HG03175 (cell line): Measurements from ENCODE around the gene LITAFD.
A peak's percentile ranks its signal among the peaks of the same experiment; 100 is the strongest.
"Not testable (repeated sequence)": the region's sequence is repeated elsewhere in the genome, so short reads cannot be mapped to it uniquely, and the experiment has no call there.

Experiments used
- ATAC-seq: cut with Tn5 transposase; IDR thresholded peaks from one replicate; pipeline ENCODE4 v1.9.1; 2021; ENCODE audit warnings: mild to moderate bottlenecking, moderate library complexity; ENCODE audit not compliant: unreplicated experiment

Gene LITAFD

DNA sequence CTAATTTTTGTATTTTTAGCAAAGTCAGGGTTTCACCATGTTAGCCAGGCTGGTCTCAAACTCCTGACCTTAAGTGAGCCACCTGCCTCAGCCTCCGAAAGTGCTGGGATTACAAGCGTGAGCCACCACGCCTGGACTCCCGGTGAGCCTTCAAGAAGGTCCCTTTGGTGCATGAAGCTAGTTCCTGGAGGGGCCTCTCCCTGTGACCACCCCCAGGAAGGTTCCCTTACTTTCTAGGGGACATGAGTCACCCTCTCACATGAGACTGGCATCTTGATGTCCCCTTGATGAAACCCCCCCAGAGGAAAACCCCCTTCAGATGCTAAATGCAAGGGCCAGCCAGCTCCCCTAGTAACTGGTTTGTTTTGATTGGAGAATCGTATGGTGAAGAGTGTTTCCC is 26.2 kb upstream of the LITAFD start:
- no peak for ATAC-seq

DNA sequence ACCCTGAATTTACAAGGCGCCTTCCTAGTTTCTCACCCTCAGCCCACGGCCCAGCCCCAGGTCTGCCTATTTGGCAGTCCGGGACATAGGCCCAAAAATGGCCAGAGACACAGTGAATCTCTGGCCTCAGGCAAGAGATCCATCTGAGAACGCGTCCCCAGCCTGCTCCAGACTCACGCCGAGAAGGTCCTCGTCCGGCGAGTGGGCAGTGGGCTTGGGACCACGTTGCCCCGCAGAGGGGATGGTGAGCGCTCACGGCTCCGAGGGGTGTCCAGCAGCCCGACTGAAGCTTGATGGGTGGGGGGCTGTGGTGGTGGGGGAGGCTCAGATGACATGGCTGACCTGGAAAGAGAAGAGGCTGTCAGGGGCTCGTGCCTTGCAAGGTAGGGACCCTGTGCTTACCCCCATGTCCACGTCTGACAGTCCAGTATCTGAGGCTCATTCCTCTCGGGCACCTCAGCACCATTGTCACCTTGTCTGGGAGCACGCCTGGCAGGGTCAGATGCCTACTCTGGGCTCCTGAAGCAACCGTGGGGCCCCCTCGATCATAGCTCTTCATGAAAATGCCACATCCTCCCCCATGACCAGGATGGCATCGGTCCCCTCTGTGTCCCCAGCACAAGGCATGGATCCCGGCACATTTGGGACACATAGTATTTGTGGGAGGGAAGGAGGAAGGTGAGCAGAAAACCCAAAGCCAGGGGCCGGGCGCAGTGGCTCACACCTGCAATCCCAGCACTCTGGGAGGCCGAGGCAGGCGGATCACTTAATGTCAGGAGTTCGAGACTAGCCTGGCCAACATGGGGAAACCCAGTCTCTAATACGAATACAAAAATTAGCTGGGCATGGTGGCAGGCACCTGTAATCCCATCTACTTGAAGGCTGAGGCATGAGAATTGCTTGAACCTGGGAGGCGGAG is 22.9 kb upstream of the LITAFD start:
- no peak for ATAC-seq

DNA sequence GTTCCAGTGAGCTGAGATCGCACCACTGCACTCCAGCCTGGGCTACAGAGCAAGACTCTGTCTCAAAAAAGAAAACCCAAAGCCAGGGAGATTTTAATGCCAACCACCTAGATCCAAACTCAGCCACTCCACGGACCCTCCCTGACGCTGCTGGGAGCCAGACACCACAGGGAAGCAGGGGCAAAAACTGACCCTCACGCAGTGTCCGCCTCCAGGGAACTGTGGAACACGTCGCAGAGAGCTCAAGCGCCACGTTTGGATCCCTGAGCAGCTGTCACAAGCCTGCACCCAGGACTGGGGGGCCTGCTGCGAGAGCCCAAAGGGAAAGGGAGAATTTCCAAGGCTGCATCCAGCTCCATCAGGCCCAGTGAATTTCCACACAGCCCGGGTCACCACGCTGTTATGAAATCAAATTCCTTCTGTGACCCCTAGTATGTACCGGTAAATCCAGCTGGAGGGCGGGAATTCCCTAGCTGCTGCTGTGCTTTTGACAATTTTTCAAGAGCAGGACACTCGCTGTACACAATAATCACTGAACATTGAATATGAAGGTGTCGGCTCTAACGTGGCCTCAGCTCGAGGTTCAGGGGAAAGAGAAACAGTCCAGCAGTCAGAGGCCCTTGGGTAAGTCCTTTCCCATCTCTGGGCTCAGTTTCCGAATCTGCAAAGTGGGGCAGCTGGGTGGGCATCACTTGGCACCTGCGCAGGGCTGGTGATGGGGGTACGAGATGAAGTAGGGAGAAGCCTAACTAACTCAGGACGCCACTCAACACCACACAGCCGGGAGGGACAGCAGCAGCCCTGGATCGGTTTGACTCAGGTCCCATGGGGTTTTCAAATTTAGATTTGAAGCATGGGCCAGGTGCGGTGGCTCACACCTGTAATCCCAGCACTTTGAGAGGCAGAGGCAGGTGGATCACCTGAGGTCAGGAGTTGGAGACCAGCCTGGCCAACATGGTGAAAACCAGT is 22.0 kb upstream of the LITAFD start:
- ATAC-seq, result no peak

DNA sequence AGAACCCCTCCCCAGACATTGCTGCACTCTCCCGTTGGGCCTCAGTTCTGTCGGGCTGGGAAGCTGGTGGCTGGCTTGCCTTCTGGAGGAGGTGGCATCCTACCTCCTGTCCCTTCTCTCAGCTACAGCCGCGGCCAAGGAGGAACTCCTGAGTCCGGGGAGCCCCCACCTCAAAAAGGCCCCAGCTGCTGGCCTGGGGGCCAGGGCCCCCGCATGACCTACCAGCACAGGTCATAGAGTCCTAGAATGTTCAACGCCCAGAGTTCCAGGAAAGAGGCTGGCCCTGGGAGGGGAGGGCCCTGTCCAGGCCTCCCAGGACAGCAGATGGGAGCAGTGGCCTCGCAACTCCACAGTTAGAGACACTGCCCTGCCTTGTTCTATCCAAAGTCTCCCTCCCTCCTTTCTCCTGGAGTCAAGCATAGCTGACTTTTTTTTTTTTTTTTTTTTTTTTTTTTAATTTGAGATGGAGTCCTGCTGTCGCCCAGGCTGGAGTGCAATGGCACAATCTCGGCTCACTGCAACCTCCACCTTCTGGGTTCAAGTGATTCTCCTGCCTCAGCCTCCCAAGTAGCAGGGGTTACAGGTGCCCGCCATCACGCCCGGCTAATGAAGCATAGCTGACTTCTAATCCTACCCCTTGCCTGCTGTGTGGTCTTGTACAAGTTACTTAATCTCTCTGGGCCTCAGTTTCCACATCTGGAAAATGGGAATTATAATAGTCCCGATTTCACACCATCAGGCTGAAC is 20.4 kb upstream of the LITAFD start:
- no peak for ATAC-seq

DNA sequence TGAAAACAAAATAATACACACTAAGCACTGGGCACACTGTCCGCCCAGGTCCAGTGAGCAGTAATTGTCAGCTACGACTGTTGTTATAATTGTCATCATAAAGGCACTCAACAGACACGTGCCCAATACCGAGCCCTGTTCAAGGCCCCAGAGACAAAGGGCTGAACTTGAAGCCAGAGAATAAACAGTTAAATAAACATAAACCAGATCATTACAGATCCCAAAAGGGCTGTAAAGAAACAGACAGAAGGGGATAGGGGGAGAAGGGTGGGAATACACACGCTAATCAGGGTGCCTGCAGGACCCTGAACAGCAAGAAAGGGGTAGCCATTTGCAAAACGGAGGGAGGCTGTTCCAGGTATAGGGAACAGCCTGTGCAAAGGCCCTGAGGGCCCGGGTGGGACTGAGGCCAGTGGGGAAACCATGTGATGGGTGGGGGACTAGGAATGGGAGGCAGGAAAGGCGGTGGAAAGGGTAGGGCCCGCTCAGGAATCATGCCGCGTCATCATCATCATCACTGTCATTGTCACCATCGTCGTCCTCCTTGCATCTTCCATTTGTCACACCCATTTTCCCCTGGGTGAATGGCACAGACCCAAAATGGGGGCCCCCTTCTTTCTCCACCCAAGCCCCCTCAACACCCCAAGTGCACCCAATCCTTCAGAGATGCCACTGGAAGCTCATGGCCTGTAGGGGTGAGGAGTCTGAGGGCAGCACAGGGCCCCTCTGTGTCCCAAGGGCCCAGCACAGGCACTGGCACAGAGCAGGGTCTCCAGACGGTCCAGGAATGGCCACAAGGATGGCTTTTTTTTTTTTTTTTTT is 19.6 kb upstream of the LITAFD start:
- no peak for ATAC-seq

DNA sequence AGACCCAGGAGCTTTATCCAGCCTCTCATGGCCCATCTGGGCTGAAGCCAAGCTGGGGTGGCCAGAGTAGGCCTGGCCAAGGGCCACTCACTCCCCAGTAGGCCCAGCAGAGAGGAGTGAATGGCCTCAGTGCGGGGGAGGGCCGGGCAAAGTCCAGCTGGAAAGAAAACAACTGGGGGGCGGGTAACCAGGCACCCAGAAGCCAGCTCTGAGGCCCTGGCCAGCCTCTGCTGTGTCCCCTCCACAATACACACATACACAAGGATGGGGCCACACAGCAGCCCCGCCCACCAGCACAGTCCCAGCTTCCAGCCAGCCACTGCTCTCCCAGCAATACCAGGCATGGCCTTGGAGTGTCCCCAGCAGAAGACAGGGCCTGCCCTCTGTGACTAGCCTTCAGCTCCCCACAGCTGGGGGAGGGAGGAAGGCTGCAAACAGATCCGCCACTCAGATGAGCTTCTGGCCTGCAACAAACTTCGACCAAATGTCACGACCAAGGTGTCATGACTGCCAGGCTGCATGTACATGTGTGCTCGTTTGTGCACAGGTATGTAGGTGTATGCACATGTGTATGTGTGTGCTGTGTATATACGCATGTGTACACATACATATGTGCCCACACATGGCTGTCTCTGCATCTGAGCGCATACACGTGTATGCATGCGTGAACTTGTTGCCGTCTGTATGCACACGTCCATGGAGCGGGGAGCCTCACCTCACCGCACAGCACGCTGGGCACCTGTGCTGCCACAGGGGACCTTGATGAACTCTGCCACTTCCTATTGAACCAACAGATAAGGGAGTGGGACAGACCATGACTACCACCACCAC is 18.3 kb upstream of the LITAFD start:
- no peak for ATAC-seq

DNA sequence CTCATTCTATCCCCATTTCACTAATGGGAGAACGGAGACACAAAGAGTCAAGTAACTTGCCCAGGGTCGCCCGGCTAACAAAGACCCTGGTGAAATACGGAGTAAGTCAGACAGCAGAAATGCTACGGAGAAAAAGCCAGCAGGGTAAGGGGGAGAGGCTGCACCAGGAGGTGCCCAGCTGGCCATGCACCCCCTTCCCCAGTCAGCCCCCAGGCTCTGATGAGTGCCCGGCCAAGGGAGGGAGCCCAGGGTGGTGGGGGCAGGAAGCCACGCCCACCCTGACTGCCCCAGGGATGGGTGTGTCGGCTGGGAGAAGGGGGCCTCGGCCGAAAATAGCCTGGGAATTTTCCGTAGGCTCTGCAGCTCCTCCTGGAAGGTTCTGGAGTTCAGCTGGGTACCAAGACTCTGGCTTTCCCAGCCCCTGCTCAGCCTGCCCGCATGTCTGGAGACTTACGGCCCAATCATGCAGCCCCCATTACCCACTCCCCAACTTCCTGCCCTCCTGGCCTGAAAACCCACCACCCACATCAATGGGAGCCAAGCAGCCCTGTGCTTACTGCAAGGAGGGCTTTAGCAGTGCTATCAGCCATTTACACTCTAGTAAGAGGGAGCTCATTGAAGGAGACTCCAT is 17.6 kb upstream of the LITAFD start:
- ATAC-seq, result no peak

DNA sequence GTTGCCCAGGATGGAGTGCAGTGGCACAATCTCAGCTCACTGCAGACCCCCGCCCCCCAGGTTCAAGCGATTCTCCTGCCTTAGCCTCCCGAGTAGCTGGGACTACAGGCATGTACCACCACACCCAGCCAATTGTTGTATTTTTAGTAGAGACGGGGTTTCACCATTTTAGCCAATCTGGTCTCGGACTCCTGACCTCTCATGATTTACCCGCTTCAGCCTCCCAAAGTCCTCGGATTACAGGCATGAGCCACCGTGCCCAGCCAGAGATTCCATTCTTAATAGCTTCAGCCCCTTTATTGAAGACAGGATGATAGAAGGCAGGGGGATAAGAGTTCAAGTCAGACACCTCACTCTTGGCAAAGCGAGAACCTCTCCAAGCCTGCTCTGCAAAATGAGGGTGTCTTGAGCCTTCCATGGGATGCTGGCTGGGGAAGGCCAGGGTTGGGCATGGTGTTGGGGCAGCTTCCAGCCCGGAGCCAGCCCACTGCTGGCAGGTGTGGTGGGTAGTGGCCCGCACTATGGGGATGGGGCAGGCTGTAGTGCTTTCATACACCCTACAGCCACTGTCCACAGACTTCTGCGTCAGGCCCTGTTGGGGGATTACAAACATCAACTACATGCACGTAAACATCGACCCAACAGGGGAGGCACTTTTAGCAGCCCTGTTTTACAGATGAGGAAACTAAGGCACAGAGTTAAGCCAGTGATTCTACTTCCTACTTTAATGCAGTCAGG is 16.8 kb upstream of the LITAFD start:
- ATAC-seq, result no peak

DNA sequence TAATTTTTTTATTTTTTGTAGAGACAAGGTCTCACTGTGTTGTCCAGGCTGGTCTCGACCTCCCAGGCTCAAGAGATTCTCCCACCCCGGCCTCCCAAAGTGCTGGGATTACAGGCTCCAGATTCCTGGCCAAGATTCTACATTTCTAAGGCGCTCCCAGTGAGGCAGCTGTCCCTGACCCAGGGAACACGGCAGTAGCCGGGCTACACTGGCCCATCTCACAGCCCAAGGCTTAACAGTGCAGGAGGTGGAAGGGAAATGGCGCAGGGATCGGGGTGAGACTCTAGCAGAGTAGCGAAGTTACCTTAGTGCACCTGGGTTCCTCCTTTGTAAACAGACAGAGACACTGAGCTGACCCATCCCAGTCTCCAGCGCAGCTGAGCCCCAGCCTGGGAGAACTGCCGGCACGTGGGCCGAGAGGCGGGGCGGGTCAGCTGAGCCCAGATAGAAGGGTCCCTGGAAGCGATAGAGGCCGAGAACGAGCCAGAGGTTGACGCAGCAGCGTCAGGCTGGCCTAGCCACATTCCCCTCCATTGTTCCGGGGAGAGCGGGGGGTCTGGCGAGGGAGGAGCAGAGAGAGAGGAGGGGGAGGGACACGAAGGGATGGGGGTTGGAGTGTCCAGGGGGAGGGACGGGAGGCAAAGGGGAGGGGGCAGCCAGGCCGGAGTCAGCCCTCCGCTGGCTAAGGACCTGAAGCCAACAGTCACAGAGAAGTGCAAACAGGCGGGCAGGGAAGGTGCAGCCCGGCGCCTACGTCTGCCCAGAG is 15.8 kb upstream of the LITAFD start:
- no peak for ATAC-seq

DNA sequence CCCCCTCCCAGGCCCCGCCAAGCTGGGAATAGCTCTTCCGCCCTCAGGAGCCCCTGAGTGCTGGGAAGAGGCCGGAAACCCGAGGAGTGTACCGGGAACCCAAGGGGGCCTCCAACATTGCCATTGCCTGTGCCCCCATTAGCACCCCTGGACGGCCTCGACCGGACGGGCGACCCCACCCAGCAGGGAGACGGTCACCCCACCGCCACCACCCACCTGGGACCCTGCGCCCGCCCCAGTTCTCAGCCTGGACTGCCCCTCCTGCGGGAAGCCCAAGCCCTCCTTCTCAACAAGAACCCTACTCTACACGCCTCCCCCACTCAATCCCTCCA is 15.3 kb upstream of the LITAFD start:
- ATAC-seq, result no peak

DNA sequence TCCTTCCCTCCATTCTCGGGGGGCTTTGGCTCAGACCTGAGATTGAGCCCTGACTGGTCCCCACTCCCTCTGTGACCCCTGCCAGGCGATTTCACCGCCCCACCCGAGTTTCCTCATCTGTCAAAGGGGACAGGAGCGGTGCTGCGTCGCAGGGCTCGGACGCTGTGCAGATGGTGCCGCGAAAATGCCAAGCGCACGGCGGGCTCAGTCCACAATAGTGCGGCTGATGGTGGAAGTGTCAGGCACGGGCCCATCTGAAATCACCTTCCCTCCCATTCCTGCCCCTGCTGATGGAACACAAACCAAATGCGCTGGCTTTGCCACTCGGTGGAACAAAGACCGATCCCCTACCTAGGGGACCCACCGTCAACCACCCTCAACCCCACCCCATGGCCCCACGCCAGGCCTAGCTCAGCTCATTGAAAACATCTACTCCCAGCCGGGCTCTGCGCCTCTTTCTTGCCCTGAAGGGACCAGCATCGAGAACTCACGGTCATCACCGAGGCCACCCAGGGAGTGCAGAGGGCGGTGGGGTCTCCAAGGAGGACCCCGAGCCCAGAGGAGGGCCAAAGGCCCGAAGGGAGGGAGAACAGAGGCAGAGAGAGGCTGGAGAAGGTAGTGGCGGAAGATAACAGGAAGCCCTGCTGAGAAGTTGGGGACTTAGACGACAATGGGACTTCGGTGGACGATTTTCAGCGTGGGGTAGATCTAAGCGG is 14.8 kb upstream of the LITAFD start:
- ATAC-seq, result no peak

DNA sequence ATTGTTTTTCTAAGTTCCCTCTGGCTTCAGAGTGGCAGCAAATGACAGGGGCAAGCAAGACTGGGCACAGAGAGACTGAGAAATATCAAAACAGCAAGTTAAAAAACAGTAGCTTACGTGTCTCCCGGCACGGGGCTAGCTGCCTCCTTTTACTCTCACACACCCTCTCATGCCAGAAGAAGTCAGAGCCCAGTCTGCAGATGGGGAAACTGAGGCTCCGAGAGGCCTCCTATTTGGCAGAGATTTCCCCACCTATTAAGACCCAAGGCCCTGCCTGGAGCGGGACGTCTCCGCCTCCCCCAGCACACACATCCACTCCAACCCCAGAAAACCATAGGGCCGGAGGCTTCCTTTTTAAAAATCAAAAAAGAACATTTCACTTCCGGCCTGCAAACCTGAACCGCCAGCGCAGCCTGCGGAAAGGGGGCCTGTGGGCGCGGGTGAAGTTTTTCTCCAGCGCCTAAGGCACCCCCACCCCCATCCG is 14.2 kb upstream of the LITAFD start:
- ATAC-seq, result no peak

DNA sequence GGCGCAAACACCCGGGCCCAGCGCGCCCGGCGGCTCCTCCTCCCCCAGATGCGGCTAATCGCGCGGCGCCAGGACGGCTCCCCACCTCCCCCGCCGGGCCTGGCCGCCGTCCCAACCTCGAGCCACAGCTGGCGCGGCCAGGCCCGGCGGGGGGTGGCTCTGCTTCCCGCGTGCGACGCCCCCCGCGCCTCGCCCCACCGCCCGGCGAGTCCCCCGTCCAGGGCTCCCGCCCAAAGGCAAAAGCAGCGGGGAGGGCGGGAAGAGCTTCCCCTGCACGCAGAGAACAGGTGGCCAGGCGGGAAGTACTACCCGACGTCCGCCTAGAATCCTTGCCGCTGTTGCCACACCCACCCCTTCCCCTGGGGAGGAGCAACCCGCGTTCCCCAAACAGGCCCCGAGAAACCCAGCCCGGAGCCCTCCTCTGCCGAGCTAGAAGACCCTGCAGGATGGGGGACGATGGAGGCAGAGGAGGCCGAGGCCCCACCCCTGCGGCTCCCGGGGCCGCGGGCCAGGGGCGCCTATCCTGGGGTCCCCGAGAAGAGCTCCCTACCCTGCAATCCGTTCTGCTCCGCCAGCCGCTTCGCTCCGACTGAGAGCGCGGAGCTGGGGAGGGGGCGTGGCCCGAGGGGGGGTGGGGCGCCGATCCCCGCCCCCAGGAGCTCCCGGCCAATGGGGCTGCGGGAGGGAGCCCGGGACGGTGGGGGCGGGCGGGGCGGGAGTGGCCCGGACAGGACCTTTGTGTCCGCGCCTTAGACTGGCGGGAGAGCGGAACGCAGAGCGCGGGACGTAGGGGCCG is 13.5 kb upstream of the LITAFD start, which contains the start of gene CARHSP1:
TSS of gene CARHSP1 (minus strand) at position 591 of the 796 bp plus-strand sequence. CDS start 9,678 bp downstream, outside the sequence.
- peak; percentile 69 for ATAC-seq

DNA sequence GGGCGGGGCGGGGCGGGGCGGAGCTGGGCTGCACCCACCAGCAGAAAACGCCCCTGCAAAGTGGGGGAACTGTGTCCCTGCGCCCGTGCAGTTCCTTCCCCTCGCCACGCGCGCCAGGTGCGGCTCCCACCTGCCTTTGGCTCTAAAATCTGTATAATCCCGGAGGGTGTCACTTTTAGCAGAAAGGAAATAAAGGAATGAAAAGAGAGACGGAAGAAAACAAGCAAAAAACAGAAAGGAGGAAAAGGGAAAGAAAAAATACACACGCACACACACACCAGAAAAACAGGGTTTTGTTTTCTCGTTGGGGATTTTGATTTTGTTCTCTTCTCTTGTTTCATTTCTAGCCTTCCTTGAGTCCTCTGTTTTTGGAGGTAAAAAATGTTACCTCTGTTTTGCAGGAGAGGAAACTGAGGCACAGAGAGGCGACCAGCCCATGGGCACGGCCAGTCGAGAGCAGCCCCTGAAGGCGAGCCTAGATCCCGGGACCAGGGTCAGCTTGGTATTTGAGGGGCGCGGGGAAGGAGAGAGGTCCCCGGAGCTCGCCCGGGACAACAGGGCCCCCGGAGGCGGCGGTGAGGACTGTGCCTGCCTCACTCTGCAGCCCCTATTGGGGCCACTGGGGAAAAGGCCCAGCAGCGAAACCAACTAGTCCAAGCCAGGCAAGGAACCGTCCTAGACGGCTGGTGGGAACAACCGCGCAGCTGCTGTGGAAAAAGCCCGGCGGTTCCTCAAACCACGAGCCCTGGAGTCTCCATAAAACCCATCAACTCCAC is 12.8 kb upstream of the LITAFD start:
- ATAC-seq, result no peak

DNA sequence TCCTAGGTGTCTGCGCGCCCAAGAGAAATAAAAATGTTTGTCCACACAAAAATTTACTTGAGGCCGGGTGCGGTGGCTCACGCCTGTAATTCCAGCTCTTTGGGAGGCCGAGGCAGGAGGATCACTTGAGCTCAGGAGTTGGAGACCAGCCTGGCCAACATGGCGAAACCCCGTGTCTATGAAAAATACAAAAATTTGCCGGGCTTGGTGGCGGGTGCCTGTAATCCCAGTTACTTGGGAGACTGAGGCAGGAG is 12.2 kb upstream of the LITAFD start:
- not testable (repeated sequence) for ATAC-seq
